Loucy (cell line): ENCODE results near the gene F11R.

Experiments used
- H2AFZ ChIP-seq: fragments of 200-600 bp; sonication (generic); 2 replicates; pipeline ENCODE4 v1.6.0; 2016; ENCODE audit warnings: antibody characterized with exemption, mild to moderate bottlenecking, low read length, moderate library complexity
- H3F3A ChIP-seq: fragments of 200-600 bp; 2 replicates; pipeline ENCODE4 v1.6.0; 2016; ENCODE audit warnings: antibody characterized with exemption, low read depth, mild to moderate bottlenecking
- H3K27me3 ChIP-seq: fragments of 200-600 bp; sonication (generic); 2 replicates; pipeline ENCODE4 v1.6.1; 2014; ENCODE audit warnings: low read length, mild to moderate bottlenecking; ENCODE audit not compliant: insufficient read depth, poor library complexity, severe bottlenecking
- H3K36me3 ChIP-seq: fragments of 200-600 bp; sonication (generic); 2 replicates; pipeline ENCODE4 v1.6.1; 2016; ENCODE audit warnings: low read length; ENCODE audit not compliant: insufficient read depth
- H3K4me1 ChIP-seq: fragments of 200-600 bp; sonication (generic); 2 replicates; pipeline ENCODE4 v1.5.1; 2014; ENCODE audit warnings: low read length, mild to moderate bottlenecking; ENCODE audit not compliant: insufficient read depth, poor library complexity, severe bottlenecking
- H3K4me2 ChIP-seq: fragments of 200-600 bp; sonication (generic); 2 replicates; pipeline ENCODE4 v1.6.0; 2014; ENCODE audit warnings: antibody characterized with exemption, low read length, low read depth, mild to moderate bottlenecking; ENCODE audit not compliant: poor library complexity, severe bottlenecking
- H3K4me3 ChIP-seq: fragments of 200-600 bp; sonication (generic); 2 replicates; pipeline ENCODE4 v1.5.1; 2014; ENCODE audit warnings: low read length, mild to moderate bottlenecking, mixed read lengths; ENCODE audit not compliant: poor library complexity, severe bottlenecking
- H3K79me2 ChIP-seq: fragments of 200-600 bp; sonication (generic); 2 replicates; pipeline ENCODE4 v1.6.1; 2014; ENCODE audit warnings: low read length; ENCODE audit not compliant: insufficient read depth
- H3K9ac ChIP-seq: fragments of 200-600 bp; sonication (generic); 2 replicates; pipeline ENCODE4 v1.6.0; 2014; ENCODE audit warnings: mild to moderate bottlenecking, low read depth, low read length, moderate library complexity; ENCODE audit not compliant: poor library complexity, severe bottlenecking
- H3K9me2 ChIP-seq: fragments of 200-600 bp; sonication (generic); replicated peaks from 2 replicates; pipeline ENCODE4 v1.6.1; 2016; ENCODE audit warnings: low read depth, low read length, mixed read lengths
- H3K9me3 ChIP-seq: fragments of 200-600 bp; sonication (generic); 2 replicates; pipeline ENCODE4 v1.6.1; 2014; ENCODE audit warnings: mild to moderate bottlenecking, antibody characterized with exemption, low read length, low read depth; ENCODE audit not compliant: insufficient read depth
- H4K20me1 ChIP-seq: fragments of 200-600 bp; sonication (generic); 2 replicates; pipeline ENCODE4 v1.6.0; 2014; ENCODE audit warnings: antibody characterized with exemption, low read length, mild to moderate bottlenecking; ENCODE audit not compliant: insufficient read depth, poor library complexity, severe bottlenecking
- EZH2phosphoT487 ChIP-seq: fragments of 200-600 bp; IDR thresholded peaks from 2 replicates; pipeline ENCODE4 v1.6.1; 2018; ENCODE audit warnings: antibody characterized with exemption, mild to moderate bottlenecking, moderate library complexity, borderline replicate concordance
- TF ChIP-seq, protein P1 (sequence below): fragments of 200-600 bp; sonication (generic); conservative IDR thresholded peaks from 2 replicates; pipeline ENCODE4 v1.5.1; 2014; ENCODE audit warnings: mild to moderate bottlenecking, antibody characterized with exemption, low read length

The F11R gene

DNA sequence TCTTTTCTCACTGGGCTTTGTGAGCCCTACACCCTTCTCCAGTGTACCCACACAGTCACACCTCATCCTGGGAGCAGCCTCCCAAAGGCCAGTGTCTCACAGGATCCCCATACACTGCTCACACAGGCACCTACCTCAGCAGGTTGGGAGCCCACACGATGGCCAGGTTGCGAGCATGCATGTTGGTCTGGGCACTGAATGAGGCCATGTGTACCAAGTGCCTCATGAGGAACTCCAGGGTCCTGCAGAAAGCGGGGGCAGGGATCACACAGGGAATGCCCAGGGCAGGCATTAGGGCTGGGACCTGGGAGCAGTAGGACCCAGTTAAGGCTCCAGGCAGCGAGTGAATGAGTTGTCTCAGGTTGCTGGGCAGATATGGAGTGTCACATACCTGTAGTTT, 33.3 kb upstream of the F11R start:
- Histone ChIP-seq H2AFZ (no peak overlapping the region), H3K4me1 (no peaks in the 10 kb centered on the region), H3K4me3 (no peak overlapping the region), H3F3A (no peaks in the 10 kb centered on the region), H3K9me2 (no peaks in the 10 kb centered on the region), H3K9ac (no peak overlapping the region), H3K9me3 (no peaks in the 10 kb centered on the region), H3K79me2 (peaks cover 13% of the 10 kb centered on the region; the same call in 1 of the 2 replicates), H3K4me2 (no peak overlapping the region), H3K27me3 (no peaks in the 10 kb centered on the region), H3K36me3 (peaks cover 75% of the 10 kb centered on the region; the same call in 1 of the 2 replicates), H4K20me1 (peaks cover 11% of the 10 kb centered on the region)
- no peak for TF ChIP-seq EZH2phosphoT487
- TF ChIP-seq, protein P1, sequence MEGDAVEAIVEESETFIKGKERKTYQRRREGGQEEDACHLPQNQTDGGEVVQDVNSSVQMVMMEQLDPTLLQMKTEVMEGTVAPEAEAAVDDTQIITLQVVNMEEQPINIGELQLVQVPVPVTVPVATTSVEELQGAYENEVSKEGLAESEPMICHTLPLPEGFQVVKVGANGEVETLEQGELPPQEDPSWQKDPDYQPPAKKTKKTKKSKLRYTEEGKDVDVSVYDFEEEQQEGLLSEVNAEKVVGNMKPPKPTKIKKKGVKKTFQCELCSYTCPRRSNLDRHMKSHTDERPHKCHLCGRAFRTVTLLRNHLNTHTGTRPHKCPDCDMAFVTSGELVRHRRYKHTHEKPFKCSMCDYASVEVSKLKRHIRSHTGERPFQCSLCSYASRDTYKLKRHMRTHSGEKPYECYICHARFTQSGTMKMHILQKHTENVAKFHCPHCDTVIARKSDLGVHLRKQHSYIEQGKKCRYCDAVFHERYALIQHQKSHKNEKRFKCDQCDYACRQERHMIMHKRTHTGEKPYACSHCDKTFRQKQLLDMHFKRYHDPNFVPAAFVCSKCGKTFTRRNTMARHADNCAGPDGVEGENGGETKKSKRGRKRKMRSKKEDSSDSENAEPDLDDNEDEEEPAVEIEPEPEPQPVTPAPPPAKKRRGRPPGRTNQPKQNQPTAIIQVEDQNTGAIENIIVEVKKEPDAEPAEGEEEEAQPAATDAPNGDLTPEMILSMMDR = no peak

- no peaks in the 10 kb centered on the region for H3K9me3 ChIP-seq
- H3K4me1 ChIP-seq = no peaks in the 10 kb centered on the region
- H4K20me1 ChIP-seq = peaks cover 11% of the 10 kb centered on the region
- H3K4me3 ChIP-seq = no peak overlapping the region
- H2AFZ ChIP-seq = no peak overlapping the region
- H3K27me3 ChIP-seq = no peaks in the 10 kb centered on the region
- TF ChIP-seq, protein P1 = no peak
- no peak for TF ChIP-seq EZH2phosphoT487
- peaks cover 79% of the 10 kb centered on the region; the same call in 1 of the 2 replicates for H3K36me3 ChIP-seq
- no peak overlapping the region for H3K9ac ChIP-seq
- H3K79me2 ChIP-seq = peaks cover 12% of the 10 kb centered on the region; the same call in 1 of the 2 replicates
- H3K9me2 ChIP-seq = no peaks in the 10 kb centered on the region
- no peak overlapping the region for H3K4me2 ChIP-seq
- no peaks in the 10 kb centered on the region for H3F3A ChIP-seq
Observed at GRCh38 chr1:161052899-161053298, 31.9 kb upstream of the F11R start.

DNA sequence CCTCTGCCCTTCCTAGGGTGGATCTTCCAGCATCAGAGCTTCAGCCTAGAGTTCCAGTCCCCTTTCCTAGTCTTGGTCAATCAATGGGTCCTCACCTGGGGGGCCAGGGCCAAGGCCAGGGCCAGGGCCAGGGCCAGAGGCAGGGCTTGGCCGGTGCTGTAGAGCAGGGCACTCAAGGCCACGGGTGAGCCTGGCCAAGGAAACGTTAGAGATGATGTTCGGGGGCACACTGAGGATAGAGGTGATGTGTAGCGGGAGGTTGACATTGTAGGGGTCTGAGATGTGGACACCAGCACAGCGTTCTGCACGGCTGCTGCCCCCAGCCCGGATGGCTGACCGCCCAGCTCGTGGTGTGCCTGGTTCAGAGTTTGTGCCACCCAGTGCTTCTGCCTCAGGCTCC, 30.3 kb upstream of the F11R start:
- no peaks in the 10 kb centered on the region for H3F3A ChIP-seq
- no peak overlapping the region for H3K4me3 ChIP-seq
- H3K9ac ChIP-seq = no peak overlapping the region
- peaks cover 4% of the 10 kb centered on the region for H4K20me1 ChIP-seq
- H3K4me1 ChIP-seq = peaks cover 8% of the 10 kb centered on the region
- H3K4me2 ChIP-seq = no peak overlapping the region
- H3K79me2 ChIP-seq = peaks cover 3% of the 10 kb centered on the region; the same call in 1 of the 2 replicates
- H2AFZ ChIP-seq = no peak overlapping the region
- no peak for TF ChIP-seq EZH2phosphoT487
- TF ChIP-seq, protein P1 = no peak
- peaks cover 66% of the 10 kb centered on the region; the same call in 1 of the 2 replicates for H3K36me3 ChIP-seq
- no peaks in the 10 kb centered on the region for H3K9me2 ChIP-seq
- H3K27me3 ChIP-seq = no peaks in the 10 kb centered on the region
- no peaks in the 10 kb centered on the region for H3K9me3 ChIP-seq
